A549 treated with DMSO at 1 μM for 4 hours (cell line): ENCODE results near the gene DOK3. TPM values are rescaled to one million over a fixed set of nuclear protein-coding genes. Genes with fewer than 3 reads are reported as not detected.

ENCODE experiments used
- total RNA-seq: library from RNA; stranded (reverse); fragments of 200-300 nt; extraction: Qiagen RNA extraction; gene quantifications from 5 replicates; pipeline ENCODE4 v1.2.3, GENCODE V29; 2022; ENCODE audit warnings: low read depth

Gene DOK3
- 3.3 to 7.5 TPM (median 4.3 TPM) in 5 replicates for total RNA-seq

GRCh38 chr5:177509381-177509951 lies at the start of gene DOK3:
TSS of gene DOK3 (minus strand) at chr5:177509826. CDS start at chr5:177509540, 286 bp downstream.

GRCh38 chr5:177554474-177555111 lies 45.0 kb upstream of the DOK3 start, which contains the start of gene FAM193B:
TSS of gene FAM193B (minus strand) at chr5:177554563. CDS start at chr5:177554458, 105 bp downstream.

DNA sequence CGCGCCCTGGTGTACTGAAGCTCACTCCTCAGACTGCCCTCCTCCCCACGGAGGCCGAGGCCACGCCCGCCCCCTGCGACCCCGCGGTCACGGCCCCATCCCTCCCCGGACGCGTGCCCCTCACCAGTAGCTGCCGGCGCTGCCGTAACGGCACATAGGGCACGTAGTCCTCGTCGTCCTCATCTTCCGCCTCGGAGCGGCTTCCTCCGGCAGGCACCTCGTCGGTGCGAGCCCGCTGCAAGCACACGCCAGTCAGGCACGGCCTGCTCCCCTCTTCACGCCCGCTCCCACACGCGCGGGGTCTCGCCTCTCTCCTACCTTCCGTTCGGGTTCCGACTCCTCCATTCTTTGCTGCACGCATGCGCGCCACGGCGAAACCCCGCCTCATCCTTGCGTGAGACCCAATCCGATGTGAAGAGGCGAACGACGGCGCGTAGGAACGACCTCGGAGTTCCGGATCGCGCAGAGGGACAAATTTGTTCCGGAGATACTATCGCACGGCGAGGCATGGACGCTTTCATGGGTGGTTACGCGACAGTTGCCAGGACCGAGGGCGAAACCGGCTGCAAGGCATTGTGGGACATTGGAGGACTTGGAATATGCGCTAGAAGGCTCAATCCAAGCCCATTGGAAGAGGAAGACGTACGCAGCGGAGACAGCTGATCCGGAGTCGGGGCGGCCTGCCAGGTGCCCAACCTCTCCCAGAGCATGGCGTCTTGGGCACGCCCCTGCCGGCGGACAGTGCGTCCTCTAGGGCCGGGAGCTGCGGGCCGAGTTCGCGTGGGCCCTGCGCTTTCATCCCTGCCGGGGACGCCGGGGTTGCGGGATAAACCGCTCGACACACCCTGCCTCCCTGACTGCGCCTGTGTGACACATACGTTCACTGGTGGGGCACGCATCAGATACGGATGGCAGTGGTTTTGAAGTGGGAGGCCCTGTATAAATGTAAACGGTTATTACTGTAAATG lies 7.3 kb upstream of the DOK3 start, which contains the start of gene DDX41:
Gene DDX41, minus strand, starts transcription at position 361 of the 968 bp plus-strand sequence. Its CDS starts 16 bp downstream, at position 345.

GRCh38 chr5:177497292-177498012 lies 12.2 kb downstream of the DOK3 start, which contains the start of gene PDLIM7:
TSS of gene PDLIM7 (minus strand) at chr5:177497604. CDS start at chr5:177496512, 1,092 bp downstream.

DNA sequence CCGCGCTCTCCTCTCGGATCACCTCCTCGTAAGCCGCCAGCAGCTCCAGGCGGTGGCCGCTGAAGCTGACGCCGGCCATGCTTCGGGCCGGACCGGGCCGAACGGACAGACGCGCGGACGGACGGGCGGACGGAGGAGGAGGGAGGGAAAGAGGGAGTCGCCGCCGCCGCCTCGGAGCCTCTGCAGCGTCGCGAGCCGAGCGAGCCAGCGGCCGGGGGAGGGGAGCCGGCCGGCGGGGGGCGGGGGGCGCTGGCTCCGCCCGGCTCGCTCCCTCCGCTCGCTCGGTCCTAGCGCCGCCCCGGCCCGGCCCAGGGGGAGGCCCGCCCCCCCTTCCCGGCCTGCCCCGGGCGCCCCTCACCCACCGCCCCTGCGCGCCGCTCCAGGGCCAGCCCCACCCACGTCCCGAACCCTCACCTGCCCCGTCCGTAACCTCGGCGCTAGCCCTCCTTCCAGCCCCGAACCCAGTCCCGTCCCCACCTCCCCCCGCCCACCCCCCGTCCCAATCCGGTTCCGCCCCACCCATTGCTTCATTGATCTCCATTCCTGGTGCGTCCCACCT lies 36.1 kb downstream of the DOK3 start, which contains the start of gene DBN1:
Gene DBN1, minus strand, starts transcription at position 192 of the 559 bp plus-strand sequence. Its CDS starts 113 bp downstream, at position 79.

Other genes with a start within 250 kb of the DOK3 start
- 23.6 to 29.0 TPM (median 25.9 TPM) in 5 replicates for gene RAB24, start 206.1 kb downstream of the DOK3 start, total RNA-seq
- 286 to 389 TPM (median 365 TPM) in 5 replicates for gene PRELID1, start 206.0 kb downstream of the DOK3 start, total RNA-seq
- gene MXD3, start 197.9 kb downstream of the DOK3 start, total RNA-seq, result 11.4 to 22.4 TPM (median 16.5 TPM) in 5 replicates
- gene LMAN2, start 158.2 kb downstream of the DOK3 start, total RNA-seq, result 172 to 250 TPM (median 197 TPM) in 5 replicates
- 2.9 to 8.2 TPM (median 6.1 TPM) in 5 replicates for gene RGS14, start 151.9 kb downstream of the DOK3 start, total RNA-seq
- gene SLC34A1, start 125.4 kb downstream of the DOK3 start, total RNA-seq, result 0.04 TPM in 1 of 5 replicates, not detected in the others
- gene PFN3, start 109.2 kb downstream of the DOK3 start, total RNA-seq, result not detected in 5 replicates
- gene F12, start 100.3 kb downstream of the DOK3 start, total RNA-seq, result 13.8 to 24.7 TPM (median 20.7 TPM) in 5 replicates
- 22.2 to 29.4 TPM (median 24.8 TPM) in 5 replicates for gene GRK6, start 83.2 kb downstream of the DOK3 start, total RNA-seq
- 13.5 to 37.0 TPM (median 31.3 TPM) in 5 replicates for gene PRR7, start 63.0 kb downstream of the DOK3 start, total RNA-seq
- 55.6 to 80.1 TPM (median 63.8 TPM) in 5 replicates for gene DBN1, start 36.2 kb downstream of the DOK3 start, total RNA-seq
- 82.0 to 110 TPM (median 88.5 TPM) in 5 replicates for gene PDLIM7, start 12.2 kb downstream of the DOK3 start, total RNA-seq
- 111 to 190 TPM (median 121 TPM) in 5 replicates for gene DDX41, start 7.1 kb upstream of the DOK3 start, total RNA-seq
- gene FAM193B, start 44.7 kb upstream of the DOK3 start, total RNA-seq, result 18.0 to 33.3 TPM (median 28.4 TPM) in 5 replicates
- gene TMED9, start 82.4 kb upstream of the DOK3 start, total RNA-seq, result 262 to 315 TPM (median 273 TPM) in 5 replicates
- 19.6 to 29.3 TPM (median 26.1 TPM) in 5 replicates for gene B4GALT7, start 90.3 kb upstream of the DOK3 start, total RNA-seq